Measurements from ENCODE around the gene ZNF273. TPM values are rescaled to one million over a fixed set of nuclear protein-coding genes. Genes with fewer than 3 reads are reported as not detected.

ZNF273 gene
- total RNA-seq (2021): 17.9 TPM in 2 replicates
- long read RNA-seq, transcript ZNF273-201 (5 exons, 3,757 nt): major isoform, 38 of 74 reads
- long read RNA-seq, transcript ZNF273-204 (4 exons, 2,000 nt): minor isoform, 14 of 74 reads
- long read RNA-seq, partial matches to known transcripts: 0 of 74 reads
- long read RNA-seq, other reads (novel, unspliced or antisense): 22 of 74 reads

- Mint-ChIP-seq H3K4me1 (peaks cover 35 to 44% of the 10 kb centered on the region in 2 experiments), H3K27ac (peak within 1 kb of the TSS; percentile 98 to 99 (median 99)), H3K27me3 (ENCODE audit: low read depth) (no peaks in the 10 kb centered on the region), H3K9me3 (no peaks in the 10 kb centered on the region; a peak in 1 of 5 replicates), H3K4me3 (peak within 1 kb of the TSS; percentile 97), H3K36me3 (ENCODE audit: insufficient read depth in 1 of 3, low read depth in 3 of 3) (peaks cover 3 to 13% (median 8%) of the 10 kb centered on the region in 3 experiments)
- no peak within 1 kb of the TSS for H4K91ac ChIP-seq (ENCODE audit: insufficient read length, low read depth, low read length)
- peak within 1 kb of the TSS; percentile 99 for H3K9ac ChIP-seq (ENCODE audit: extremely low read depth, insufficient read length, low read length)
- H2AK5ac ChIP-seq (ENCODE audit: insufficient read length, low read length): no peak within 1 kb of the TSS
- no peaks in the 10 kb centered on the region; the same call in 1 of the 2 replicates for H3K4me1 ChIP-seq (ENCODE audit: insufficient read depth, low read length)
- H4K20me1 ChIP-seq (ENCODE audit: control insufficient read depth, insufficient read depth, insufficient read length): no peaks in the 10 kb centered on the region
- peak within 1 kb of the TSS; percentile 98 for H3K18ac ChIP-seq (ENCODE audit: insufficient read length, low read depth, low read length)
- peak within 1 kb of the TSS; percentile 94 for H3K56ac ChIP-seq (ENCODE audit: insufficient read length, low read depth, low read length)
- no peak within 1 kb of the TSS for H4K8ac ChIP-seq (replicated peaks; ENCODE audit: insufficient read length, low read depth, low read length)
- peak within 1 kb of the TSS; percentile 72 for H2BK5ac ChIP-seq (ENCODE audit: insufficient read length, low read length)
- H2BK120ac ChIP-seq (ENCODE audit: low read depth, low read length, poor library complexity, severe bottlenecking): no peak within 1 kb of the TSS
- H2AFZ ChIP-seq (ENCODE audit: low read length): peak within 1 kb of the TSS; percentile 82
- peak; percentile 94 for DNase-seq
- peak within 1 kb of the TSS; percentile 87 for H3K27ac ChIP-seq (ENCODE audit: insufficient read length, low read depth, low read length)
- H3K23ac ChIP-seq (ENCODE audit: insufficient read length, low read depth, low read length): no peak within 1 kb of the TSS
- no peak within 1 kb of the TSS for H2BK20ac ChIP-seq (ENCODE audit: low read depth, low read length, poor library complexity, severe bottlenecking)
- H3K79me1 ChIP-seq (ENCODE audit: insufficient read depth, low read depth, low read length, poor library complexity, severe bottlenecking): peaks cover 3% of the 10 kb centered on the region
- H3K14ac ChIP-seq (ENCODE audit: insufficient read depth, low read length): peak within 1 kb of the TSS; percentile 99
- peak within 1 kb of the TSS; percentile 56 for H3K4me2 ChIP-seq (ENCODE audit: insufficient read depth, insufficient read length, low read length)
- peaks cover 6% of the 10 kb centered on the region for H3K23me2 ChIP-seq (ENCODE audit: insufficient read length, low read depth, low read length, poor library complexity, severe bottlenecking)
- no peak within 1 kb of the TSS for H2BK12ac ChIP-seq (ENCODE audit: insufficient read length, low read depth, low read length)
- no peak within 1 kb of the TSS; the same call in 1 of the 2 replicates for H3K4ac ChIP-seq (ENCODE audit: low read depth, low read length)
- H2BK15ac ChIP-seq (ENCODE audit: low read depth, low read length): no peak within 1 kb of the TSS; the same call in 1 of the 2 replicates
- TF ChIP-seq, protein P1, sequence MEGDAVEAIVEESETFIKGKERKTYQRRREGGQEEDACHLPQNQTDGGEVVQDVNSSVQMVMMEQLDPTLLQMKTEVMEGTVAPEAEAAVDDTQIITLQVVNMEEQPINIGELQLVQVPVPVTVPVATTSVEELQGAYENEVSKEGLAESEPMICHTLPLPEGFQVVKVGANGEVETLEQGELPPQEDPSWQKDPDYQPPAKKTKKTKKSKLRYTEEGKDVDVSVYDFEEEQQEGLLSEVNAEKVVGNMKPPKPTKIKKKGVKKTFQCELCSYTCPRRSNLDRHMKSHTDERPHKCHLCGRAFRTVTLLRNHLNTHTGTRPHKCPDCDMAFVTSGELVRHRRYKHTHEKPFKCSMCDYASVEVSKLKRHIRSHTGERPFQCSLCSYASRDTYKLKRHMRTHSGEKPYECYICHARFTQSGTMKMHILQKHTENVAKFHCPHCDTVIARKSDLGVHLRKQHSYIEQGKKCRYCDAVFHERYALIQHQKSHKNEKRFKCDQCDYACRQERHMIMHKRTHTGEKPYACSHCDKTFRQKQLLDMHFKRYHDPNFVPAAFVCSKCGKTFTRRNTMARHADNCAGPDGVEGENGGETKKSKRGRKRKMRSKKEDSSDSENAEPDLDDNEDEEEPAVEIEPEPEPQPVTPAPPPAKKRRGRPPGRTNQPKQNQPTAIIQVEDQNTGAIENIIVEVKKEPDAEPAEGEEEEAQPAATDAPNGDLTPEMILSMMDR (conservative IDR thresholded peaks at IDR 0.05): no peak
- H3K27me3 ChIP-seq (ENCODE audit: insufficient read depth, low read length): no peaks in the 10 kb centered on the region
- H3K9me3 ChIP-seq (ENCODE audit: control insufficient read depth, low read depth, low read length): no peaks in the 10 kb centered on the region
- H3K79me2 ChIP-seq (ENCODE audit: insufficient read depth, low read length): peaks cover 26% of the 10 kb centered on the region
- H3T11ph ChIP-seq (ENCODE audit: low read length): peak within 1 kb of the TSS; percentile 70
- peak within 1 kb of the TSS; percentile 99 for H4K5ac ChIP-seq (ENCODE audit: insufficient read length, low read depth, low read length)
- WGBS (ENCODE audit: extremely low coverage, insufficient read length, low lambda C conversion rate): no CpG with 5 or more reads among the region's 34 CpGs
Measured at GRCh38 chr7:64902806-64903721, at the start of gene ZNF273. TSS of gene ZNF273 (plus strand) at chr7:64903273. CDS start at chr7:64903318, 45 bp downstream.
